BJ (cell line): ENCODE results near the gene PLOD1. TPM values are rescaled to one million over a fixed set of nuclear protein-coding genes. Genes with fewer than 3 reads are reported as not detected.

Source experiments
- CTCF ChIA-PET: fragments of 350-600 bp; formaldehyde crosslinking; extraction: SDS; loops from one replicate; lab custom pipeline; 2021; ENCODE audit warnings: antibody characterized with exemption, inconsistent platforms; lab: Yijun Ruan, JAX
- POLR2A ChIA-PET: fragments of 300-600 bp; sonication (Branson Sonifier 250); formaldehyde crosslinking; extraction: SDS; loops from one replicate; lab custom pipeline; 2021; ENCODE audit warnings: antibody characterized with exemption; lab: Charles Lee
- DNase-seq: peaks from one replicate; pipeline ENCODE4 v3.0.0-alpha.2; 2011; ENCODE audit warnings: low read depth
- H3K27me3 ChIP-seq: 2 replicates; pipeline ENCODE4 v1.6.0; 2011; ENCODE audit warnings: low read length; ENCODE audit not compliant: control insufficient read depth, insufficient read depth
- H3K36me3 ChIP-seq: 2 replicates; pipeline ENCODE4 v1.5.1; 2011; ENCODE audit warnings: low read length; ENCODE audit not compliant: control insufficient read depth, insufficient read depth
- H3K4me3 ChIP-seq: 2 replicates; pipeline ENCODE4 v1.5.1; 2011; ENCODE audit warnings: low read depth, mild to moderate bottlenecking, control low read depth, low read length
- polyA plus RNA-seq: library from polyadenylated mRNA; depleted of rRNA; stranded (reverse); fragments of >200 nt; gene quantifications from 2 replicates; pipeline ENCODE4 v1.2.3, GENCODE V29; 2011
- TF ChIP-seq, protein P1 (sequence below): IDR thresholded peaks from 2 replicates; pipeline ENCODE4 v1.5.1; 2011; ENCODE audit warnings: low read depth, mild to moderate bottlenecking, control low read depth, inconsistent platforms, low read length, moderate library complexity; ENCODE audit not compliant: insufficient read depth

PLOD1 gene
- polyA plus RNA-seq, 1 experiment = 851 TPM

DNA sequence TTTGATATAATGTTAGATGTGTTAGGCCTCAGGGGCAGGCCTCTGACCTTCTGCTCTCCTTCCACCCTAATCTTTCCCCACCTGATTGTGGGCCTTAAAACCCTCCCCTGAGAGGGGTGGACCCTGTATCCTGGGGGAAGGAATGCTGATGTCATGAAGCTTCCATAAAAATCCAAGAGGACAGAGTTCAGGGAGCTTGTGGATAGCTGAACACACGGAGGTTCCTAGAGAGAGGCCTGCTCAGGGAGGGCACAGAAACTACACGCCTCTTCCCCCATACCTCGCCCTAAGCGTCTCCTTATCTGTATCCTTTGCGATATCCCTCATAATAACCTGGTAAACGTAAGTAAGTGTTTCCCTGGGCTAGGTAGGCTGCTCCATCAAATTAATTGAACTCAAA is 50.1 kb downstream of the PLOD1 start:
- H3K27me3 ChIP-seq = no peaks in the 10 kb centered on the region
- TF ChIP-seq, protein P1, sequence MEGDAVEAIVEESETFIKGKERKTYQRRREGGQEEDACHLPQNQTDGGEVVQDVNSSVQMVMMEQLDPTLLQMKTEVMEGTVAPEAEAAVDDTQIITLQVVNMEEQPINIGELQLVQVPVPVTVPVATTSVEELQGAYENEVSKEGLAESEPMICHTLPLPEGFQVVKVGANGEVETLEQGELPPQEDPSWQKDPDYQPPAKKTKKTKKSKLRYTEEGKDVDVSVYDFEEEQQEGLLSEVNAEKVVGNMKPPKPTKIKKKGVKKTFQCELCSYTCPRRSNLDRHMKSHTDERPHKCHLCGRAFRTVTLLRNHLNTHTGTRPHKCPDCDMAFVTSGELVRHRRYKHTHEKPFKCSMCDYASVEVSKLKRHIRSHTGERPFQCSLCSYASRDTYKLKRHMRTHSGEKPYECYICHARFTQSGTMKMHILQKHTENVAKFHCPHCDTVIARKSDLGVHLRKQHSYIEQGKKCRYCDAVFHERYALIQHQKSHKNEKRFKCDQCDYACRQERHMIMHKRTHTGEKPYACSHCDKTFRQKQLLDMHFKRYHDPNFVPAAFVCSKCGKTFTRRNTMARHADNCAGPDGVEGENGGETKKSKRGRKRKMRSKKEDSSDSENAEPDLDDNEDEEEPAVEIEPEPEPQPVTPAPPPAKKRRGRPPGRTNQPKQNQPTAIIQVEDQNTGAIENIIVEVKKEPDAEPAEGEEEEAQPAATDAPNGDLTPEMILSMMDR = no peak
- POLR2A ChIA-PET = no interaction called here
- DNase-seq = no peak
- CTCF ChIA-PET = no interaction called here
- H3K4me3 ChIP-seq = no peak overlapping the region
- peaks cover 8% of the 10 kb centered on the region for H3K36me3 ChIP-seq

DNA sequence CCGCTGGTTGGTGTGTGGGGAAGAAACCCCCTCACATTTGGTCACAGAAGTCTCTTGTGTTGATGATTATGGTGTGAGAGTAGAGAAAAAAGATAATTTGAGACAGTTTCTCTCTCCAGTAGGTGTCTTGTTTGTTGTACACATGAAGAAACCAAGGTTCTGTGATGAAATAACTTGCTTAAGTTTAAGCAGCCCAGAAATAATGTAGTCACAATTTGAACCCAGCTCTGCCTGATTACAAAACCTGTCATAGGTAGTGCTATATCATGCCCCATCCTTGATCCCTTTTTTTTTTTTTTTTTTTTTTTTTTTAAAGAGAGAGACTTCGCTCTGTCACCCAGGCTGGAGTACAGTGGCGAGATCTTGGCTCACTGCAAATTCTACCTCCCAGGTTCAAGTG is 50.7 kb downstream of the PLOD1 start:
- no peaks in the 10 kb centered on the region for H3K27me3 ChIP-seq
- no peak overlapping the region for H3K4me3 ChIP-seq
- TF ChIP-seq, protein P1 = no peak
- no peak for DNase-seq
- ChIA-PET POLR2A (no interaction called here), CTCF (no interaction called here)
- peaks cover 12% of the 10 kb centered on the region for H3K36me3 ChIP-seq

DNA sequence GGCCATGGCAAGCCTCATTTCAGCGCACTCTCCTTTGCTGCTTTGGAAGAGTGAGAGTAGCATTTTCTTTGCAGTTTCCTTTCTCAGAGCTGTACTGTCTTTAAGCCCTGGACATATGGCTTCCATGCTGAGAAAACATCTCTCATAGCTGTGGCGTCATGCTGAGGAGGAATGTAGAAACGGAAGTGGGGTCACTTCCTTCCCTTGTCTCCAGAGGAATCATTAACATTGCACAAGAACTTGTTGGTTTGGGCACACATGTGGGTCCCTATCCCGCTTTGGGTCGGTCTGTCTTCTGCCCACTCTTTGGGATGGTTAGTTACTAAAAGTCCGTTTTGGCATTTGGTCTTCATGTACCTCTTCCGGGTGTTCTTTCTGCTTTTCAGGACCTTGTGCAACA is 51.3 kb downstream of the PLOD1 start:
- no peak for DNase-seq
- ChIA-PET POLR2A (no interaction called here), CTCF (interaction anchor here (1.7 kb wide), 1 partner anchor 15 kb away, joined by 4 read pairs; no protein-coding TSS in a partner anchor)
- Histone ChIP-seq H3K36me3 (peaks cover 15% of the 10 kb centered on the region), H3K27me3 (no peaks in the 10 kb centered on the region), H3K4me3 (no peak overlapping the region)
- TF ChIP-seq, protein P1 = no peak

DNA sequence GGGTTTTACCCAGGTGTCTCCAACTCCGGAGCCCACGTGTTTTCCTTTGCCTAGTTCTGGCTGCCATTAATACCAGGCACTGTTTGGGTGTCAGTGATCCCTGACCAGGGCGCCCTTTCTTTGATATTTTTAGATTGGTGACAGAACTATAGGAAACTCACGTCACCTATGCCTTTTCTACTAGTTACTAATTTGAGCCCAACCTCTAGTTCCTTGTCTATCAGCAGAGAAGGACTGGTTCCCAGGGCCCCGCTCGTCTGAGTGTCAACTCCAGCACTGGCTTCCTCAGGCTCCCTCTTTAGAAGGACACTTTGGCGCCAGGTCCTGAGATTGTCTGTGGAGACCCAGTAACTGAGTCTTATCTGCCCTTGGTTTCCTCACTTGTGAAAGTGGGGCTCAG is 55.2 kb downstream of the PLOD1 start:
- peaks cover 15% of the 10 kb centered on the region for H3K36me3 ChIP-seq
- POLR2A ChIA-PET = no interaction called here
- CTCF ChIA-PET = no interaction called here
- no peak for DNase-seq
- H3K27me3 ChIP-seq = no peaks in the 10 kb centered on the region
- TF ChIP-seq, protein P1 = no peak
- H3K4me3 ChIP-seq = no peak overlapping the region

DNA sequence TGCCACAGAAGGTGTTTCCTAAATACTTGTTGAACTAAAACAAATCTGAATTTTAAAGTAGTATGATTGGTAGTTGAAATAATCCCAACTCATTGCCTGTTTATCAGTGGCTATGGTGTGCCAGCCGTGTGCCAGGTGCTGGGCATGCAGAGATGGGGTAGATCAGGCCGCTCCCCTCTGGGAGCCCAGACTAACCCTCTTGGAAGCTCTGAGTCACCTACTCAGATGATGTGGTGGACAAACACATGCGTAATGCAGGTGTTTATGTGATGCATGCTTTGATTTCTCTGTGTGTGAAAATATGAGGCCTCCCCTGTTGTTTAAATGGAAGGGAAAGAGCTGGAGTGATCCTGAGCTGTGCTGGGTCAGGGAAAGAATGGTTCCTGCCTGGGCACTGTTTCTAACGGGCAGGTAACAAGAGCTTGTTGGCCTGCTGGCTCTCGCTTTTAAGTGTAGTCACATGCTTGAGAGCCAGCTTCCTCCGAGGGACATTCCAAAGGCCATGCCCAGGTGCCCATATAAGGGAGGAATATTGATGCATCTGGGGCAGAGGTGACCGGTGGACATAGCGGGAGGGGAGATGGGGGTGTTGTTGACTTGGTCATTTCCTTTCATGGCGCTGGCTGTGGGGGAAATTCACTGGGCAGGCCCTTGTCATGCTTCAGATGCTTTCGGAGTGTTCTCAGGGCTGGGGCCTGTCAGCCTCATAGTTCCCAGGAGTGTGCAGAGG is 56.0 kb downstream of the PLOD1 start:
- POLR2A ChIA-PET = no interaction called here

More for the DNA sequence above, 56.0 kb downstream of the PLOD1 start:
- TF ChIP-seq, protein P1 = no peak
- Histone ChIP-seq H3K36me3 (peaks cover 19% of the 10 kb centered on the region), H3K27me3 (no peaks in the 10 kb centered on the region), H3K4me3 (no peak overlapping the region)
- DNase-seq = no peak
- CTCF ChIA-PET = no interaction called here
